ENCODE measurements around the gene MCU. TPM values are rescaled to one million over a fixed set of nuclear protein-coding genes. Genes with fewer than 3 reads are reported as not detected.

MCU gene
- polyA plus RNA-seq, 1 of the 3 experiments (the other 2 are of a cell fraction) = 20.6 TPM

GRCh38 chr10:72816565-72816964 is 124.6 kb downstream of the MCU start:
- TF ChIP-seq MEF2A (IDR thresholded peaks at IDR 0.05; ENCODE audit: borderline replicate concordance, low read depth) = no peak
- CTCF ChIA-PET = interaction anchor here (1.9 kb wide), 2 partner anchors 10 to 17 kb away, joined by 7 to 9 read pairs; no protein-coding TSS in a partner anchor

GRCh38 chr10:72818076-72818475 is 126.1 kb downstream of the MCU start:
- POLR2A ChIA-PET = no interaction called here
- no peak for TF ChIP-seq PBX3 (IDR thresholded peaks at IDR 0.05)
- peaks cover 6% of the 10 kb centered on the region for H3F3A ChIP-seq (replicated peaks; ENCODE audit: insufficient read depth)
- CTCF ChIA-PET = interaction anchor here (0.5 to 1.7 kb wide), 3 partner anchors 16 to 480 kb away, joined by 3 to 5 read pairs (median 3); no protein-coding TSS in a partner anchor
- H3K36me3 ChIP-seq (replicated peaks in 1 of 2; ENCODE audit: control insufficient read depth in 1 of 2, insufficient read depth in 2 of 2, low read length in 1 of 2) = peaks cover 0 to 8% of the 10 kb centered on the region in 2 experiments
- H3K9me3 ChIP-seq = no peaks in the 10 kb centered on the region
- peaks cover 13% of the 10 kb centered on the region; the same call in 1 of the 2 replicates for H3K79me2 ChIP-seq (ENCODE audit: insufficient read depth)
- no peak overlapping the region for H2AFZ ChIP-seq (ENCODE audit: low read depth)
- peaks cover 0 to 13% of the 10 kb centered on the region in 2 experiments; a peak in 1 of 4 replicates for H3K4me1 ChIP-seq (ENCODE audit: control insufficient read depth in 1 of 2, insufficient read depth in 2 of 2, low read depth in 1 of 2, low read length in 1 of 2)
- no peaks in the 10 kb centered on the region for H4K20me1 ChIP-seq (ENCODE audit: insufficient read depth)
- no peak overlapping the region for H3K4me3 ChIP-seq (ENCODE audit: low read depth in 2 of 2, low read length in 1 of 2)
- no peak overlapping the region for H3K4me2 ChIP-seq
- H3K9me2 ChIP-seq = no peaks in the 10 kb centered on the region
- no peak overlapping the region for H3K27ac ChIP-seq (ENCODE audit: low read depth in 2 of 2, low read length in 1 of 2)
- H3K27me3 ChIP-seq (ENCODE audit: insufficient read depth) = no peaks in the 10 kb centered on the region
- WGBS (ENCODE audit: low lambda C conversion rate) = 88% methylated on average over 2 of the region's 2 CpGs
- DNase-seq = no peak
- no peak overlapping the region for H3K9ac ChIP-seq

More at GRCh38 chr10:72816565-72816964, 124.6 kb downstream of the MCU start:
- H3F3A ChIP-seq (replicated peaks; ENCODE audit: insufficient read depth) = peaks cover 20% of the 10 kb centered on the region
- H3K9me3 ChIP-seq = no peaks in the 10 kb centered on the region
- no peak overlapping the region for H3K4me3 ChIP-seq (ENCODE audit: low read depth in 2 of 2, low read length in 1 of 2)
- peaks cover 13% of the 10 kb centered on the region; the same call in 1 of the 2 replicates for H3K79me2 ChIP-seq (ENCODE audit: insufficient read depth)
- H3K27ac ChIP-seq (ENCODE audit: low read depth in 2 of 2, low read length in 1 of 2) = no peak overlapping the region
- peaks cover 0 to 14% of the 10 kb centered on the region in 2 experiments; a peak in 1 of 4 replicates for H3K4me1 ChIP-seq (ENCODE audit: control insufficient read depth in 1 of 2, insufficient read depth in 2 of 2, low read depth in 1 of 2, low read length in 1 of 2)
- no peaks in the 10 kb centered on the region for H4K20me1 ChIP-seq (ENCODE audit: insufficient read depth)
- H3K9ac ChIP-seq = no peak overlapping the region
- no peaks in the 10 kb centered on the region for H3K9me2 ChIP-seq
- H3K27me3 ChIP-seq (ENCODE audit: insufficient read depth) = no peaks in the 10 kb centered on the region
- 81% methylated on average over 1 of the region's 1 CpG for WGBS (ENCODE audit: low lambda C conversion rate)
- POLR2A ChIA-PET = no interaction called here
- no peak overlapping the region for H3K4me2 ChIP-seq
- no peaks in the 10 kb centered on the region for H3K36me3 ChIP-seq (replicated peaks in 1 of 2; ENCODE audit: control insufficient read depth in 1 of 2, insufficient read depth in 2 of 2, low read length in 1 of 2)
- H2AFZ ChIP-seq (ENCODE audit: low read depth) = no peak overlapping the region
- no peak for DNase-seq

GRCh38 chr10:72819053-72819452 is 127.1 kb downstream of the MCU start:
- no peak overlapping the region for H3K27ac ChIP-seq (ENCODE audit: low read depth in 2 of 2, low read length in 1 of 2)
- H2AFZ ChIP-seq (ENCODE audit: low read depth) = no peak overlapping the region
- H3K4me1 ChIP-seq (ENCODE audit: control insufficient read depth in 1 of 2, insufficient read depth in 2 of 2, low read depth in 1 of 2, low read length in 1 of 2) = peaks cover 0 to 6% of the 10 kb centered on the region in 2 experiments; a peak in 1 of 4 replicates
- WGBS (ENCODE audit: low lambda C conversion rate) = 94% methylated on average over 1 of the region's 1 CpG
- ChIA-PET POLR2A (no interaction called here), CTCF (interaction anchor here (1.0 to 1.7 kb wide), 3 partner anchors 12 to 455 kb away, joined by 3 to 5 read pairs (median 5); no protein-coding TSS in a partner anchor)
- H3K9ac ChIP-seq = no peak overlapping the region
- no peaks in the 10 kb centered on the region for H4K20me1 ChIP-seq (ENCODE audit: insufficient read depth)
- TF ChIP-seq FOXJ3 (CRISPR knock-in tag; IDR thresholded peaks at IDR 0.05) (no peak), FOXM1 (IDR thresholded peaks at IDR 0.05; ENCODE audit: low read depth) (no peak)
- no peaks in the 10 kb centered on the region for H3K9me3 ChIP-seq
- no peak overlapping the region for H3K4me3 ChIP-seq (ENCODE audit: low read depth in 2 of 2, low read length in 1 of 2)
- DNase-seq = no peak
- H3K36me3 ChIP-seq (replicated peaks in 1 of 2; ENCODE audit: control insufficient read depth in 1 of 2, insufficient read depth in 2 of 2, low read length in 1 of 2) = peaks cover 0 to 8% of the 10 kb centered on the region in 2 experiments
- H3K79me2 ChIP-seq (ENCODE audit: insufficient read depth) = peaks cover 13% of the 10 kb centered on the region; the same call in 1 of the 2 replicates
- no peaks in the 10 kb centered on the region for H3K27me3 ChIP-seq (ENCODE audit: insufficient read depth)
- no peaks in the 10 kb centered on the region for H3K9me2 ChIP-seq
- no peaks in the 10 kb centered on the region for H3F3A ChIP-seq (replicated peaks; ENCODE audit: insufficient read depth)
- H3K4me2 ChIP-seq = no peak overlapping the region

Data from SK-N-SH (cell line).